CD4-positive, alpha-beta memory T cell (primary cell): ENCODE results near the gene MSH4. TPM values are rescaled to one million over a fixed set of nuclear protein-coding genes. Genes with fewer than 3 reads are reported as not detected.
"Not testable (repeated sequence)": the region's sequence is repeated elsewhere in the genome, so short reads cannot be mapped to it uniquely, and the experiment has no call there.

Experiments used
- CTCF ChIA-PET: fragments of 350-600 bp; sonication (Branson Sonifier 250); formaldehyde crosslinking; loops from one replicate; lab custom pipeline; 2021; ENCODE audit warnings: inconsistent platforms; ENCODE audit not compliant: partially characterized antibody; lab: Charles Lee
- POLR2A ChIA-PET: fragments of 350-600 bp; sonication (Branson Sonifier 250); formaldehyde crosslinking; loops from one replicate; lab custom pipeline; 2021; ENCODE audit not compliant: partially characterized antibody; lab: Charles Lee
- DNase-seq, 5 donors: peaks; one replicate each; pipeline versions ENCODE4 v3.0.0 to v3.0.0-alpha.2; 2020 to 2022; ENCODE audit warnings: mixed read lengths in 1 of 5
- H3K27ac ChIP-seq: one replicate; pipeline ENCODE4 v1.7.0; 2013; ENCODE audit warnings: low read depth, low read length
- H3K27me3 ChIP-seq: 2 replicates; pipeline ENCODE4 v1.7.0; 2013; ENCODE audit warnings: mild to moderate bottlenecking, low read length, moderate library complexity; ENCODE audit not compliant: insufficient read depth
- H3K36me3 ChIP-seq: 2 replicates; pipeline ENCODE4 v1.7.0; 2013; ENCODE audit warnings: mild to moderate bottlenecking, low read length, moderate library complexity; ENCODE audit not compliant: insufficient read depth
- H3K4me1 ChIP-seq: 2 replicates; pipeline ENCODE4 v1.7.0; 2013; ENCODE audit warnings: mild to moderate bottlenecking, low read length, moderate library complexity; ENCODE audit not compliant: insufficient read depth
- H3K4me3 ChIP-seq, 2 donors: one replicate each; pipeline ENCODE4 v1.7.0; 2013; ENCODE audit warnings: low read length in 2 of 2, mild to moderate bottlenecking in 1 of 2
- H3K9me3 ChIP-seq, 2 donors: one replicate each; pipeline ENCODE4 v1.7.0; 2013; ENCODE audit warnings: low read length in 2 of 2, control low read depth in 1 of 2; ENCODE audit not compliant: control insufficient read depth in 1 of 2
- H3K27ac Mint-ChIP-seq, 7 donors: one replicate each; pipeline ENCODE4 v1.8.0; 2020 to 2021; ENCODE audit warnings: mixed read lengths in 7 of 7, mild to moderate bottlenecking in 6 of 7, inconsistent platforms in 3 of 7, moderate library complexity in 3 of 7
- H3K27me3 Mint-ChIP-seq, 2 donors: one replicate each; pipeline ENCODE4 v1.8.0; 2020 to 2021; ENCODE audit warnings: mixed read lengths in 2 of 2
- H3K36me3 Mint-ChIP-seq, 2 donors: one replicate each; pipeline ENCODE4 v1.8.0; 2020 to 2021; ENCODE audit warnings: mixed read lengths in 2 of 2, inconsistent platforms in 1 of 2, mild to moderate bottlenecking in 1 of 2
- H3K4me1 Mint-ChIP-seq, 4 donors: one replicate each; pipeline ENCODE4 v1.8.0; 2020 to 2021; ENCODE audit warnings: mixed read lengths in 4 of 4, mild to moderate bottlenecking in 1 of 4
- H3K4me3 Mint-ChIP-seq, 8 donors: one replicate each; pipeline ENCODE4 v1.8.0; 2020 to 2021; ENCODE audit warnings: mixed read lengths in 8 of 8, mild to moderate bottlenecking in 7 of 8, moderate library complexity in 6 of 8, inconsistent platforms in 3 of 8
- H3K9me3 Mint-ChIP-seq, 8 donors: one replicate each; pipeline ENCODE4 v1.8.0; 2020 to 2021; ENCODE audit warnings: mixed read lengths in 8 of 8, mild to moderate bottlenecking in 5 of 8, inconsistent platforms in 3 of 8, moderate library complexity in 1 of 8
- intact Hi-C: fragments of 100-400 bp; cut with micrococcal nuclease; formaldehyde crosslinking; loops from one replicate; pipeline ENCODE4 v1.15.1; 2023
- polyA plus RNA-seq, 2 donors: library from polyadenylated mRNA; unstranded; fragments of 300-500 nt; fragmentation: Illumina TruSeq; gene quantifications; one replicate each; pipeline ENCODE4 v1.2.3, GENCODE V29; 2021
- total RNA-seq, 2 experiments: library from RNA; stranded (reverse); gene quantifications; one replicate each; pipeline ENCODE4 v1.2.3, GENCODE V29; 2021

The MSH4 gene
- total and polyA plus RNA-seq, 4 experiments from 2014 or later = 0.80 to 0.87 TPM; not detected in 2

DNA sequence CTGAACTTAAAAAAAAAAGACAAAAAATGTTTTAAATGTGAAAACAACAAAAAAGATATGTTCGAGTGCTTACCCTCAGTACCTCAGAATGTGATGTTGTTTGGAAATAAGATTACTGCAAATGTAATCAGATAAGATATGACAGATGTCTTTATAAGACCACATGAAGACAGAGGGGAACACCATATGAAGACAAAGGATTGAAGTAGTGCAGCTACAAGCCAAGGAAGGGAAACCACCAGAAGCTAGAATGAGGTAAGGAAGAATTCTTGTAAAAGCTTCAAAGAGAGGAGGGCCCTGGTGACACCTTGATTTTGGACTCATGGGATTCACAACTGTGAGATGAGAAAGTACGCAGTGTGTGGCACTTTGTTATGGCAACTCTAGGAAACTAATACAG is 120.2 kb downstream of the MSH4 start:
- H3K9me3 ChIP-seq = no peaks in the 10 kb centered on the region
- Mint-ChIP-seq H3K9me3 (peaks cover 0 to 5% (median 0%) of the 10 kb centered on the region in 8 donors), H3K27me3 (peaks cover 6 to 7% of the 10 kb centered on the region in 2 donors), H3K4me3 (no peak overlapping the region), H3K4me1 (no peaks in the 10 kb centered on the region), H3K27ac (no peak overlapping the region), H3K36me3 (no peaks in the 10 kb centered on the region)
- ChIA-PET CTCF (no interaction called here), POLR2A (no interaction called here)
- H3K36me3 ChIP-seq = no peaks in the 10 kb centered on the region
- H3K27ac ChIP-seq = no peak overlapping the region
- H3K27me3 ChIP-seq = no peaks in the 10 kb centered on the region
- no peak for DNase-seq
- H3K4me1 ChIP-seq = no peaks in the 10 kb centered on the region
- no peak overlapping the region for H3K4me3 ChIP-seq
- intact Hi-C loops = no loop called here

DNA sequence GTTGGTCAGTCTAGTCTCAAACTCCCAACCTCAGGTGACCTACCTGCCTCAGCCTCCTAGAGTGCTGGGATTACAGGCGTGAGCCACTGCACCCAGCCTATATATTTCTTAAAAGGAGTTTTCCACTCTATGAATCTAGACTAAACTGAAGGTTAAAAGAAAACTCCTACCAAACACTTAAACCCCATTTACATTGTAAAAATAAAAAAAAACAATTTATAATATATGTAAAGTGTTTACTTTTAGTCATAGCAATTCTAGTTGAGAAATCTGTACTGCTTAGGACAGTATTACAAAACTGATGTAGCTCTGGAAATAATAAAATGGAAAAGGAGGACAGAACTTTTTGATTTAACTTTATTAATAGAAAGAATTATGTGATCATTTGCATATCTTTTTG is 126.0 kb downstream of the MSH4 start:
- no peak overlapping the region for H3K27ac Mint-ChIP-seq
- H3K36me3 ChIP-seq = no peaks in the 10 kb centered on the region
- no peak overlapping the region for H3K4me3 Mint-ChIP-seq
- intact Hi-C loops = no loop called here
- CTCF ChIA-PET = no interaction called here
- no peaks in the 10 kb centered on the region for H3K9me3 ChIP-seq
- no peaks in the 10 kb centered on the region for H3K4me1 Mint-ChIP-seq
- no peaks in the 10 kb centered on the region for H3K4me1 ChIP-seq
- DNase-seq = no peak
- H3K27me3 ChIP-seq = no peaks in the 10 kb centered on the region
- no peaks in the 10 kb centered on the region for H3K9me3 Mint-ChIP-seq
- H3K27me3 Mint-ChIP-seq = no peaks in the 10 kb centered on the region
- H3K4me3 ChIP-seq = no peak overlapping the region
- no peak overlapping the region for H3K27ac ChIP-seq
- POLR2A ChIA-PET = no interaction called here
- no peaks in the 10 kb centered on the region for H3K36me3 Mint-ChIP-seq

DNA sequence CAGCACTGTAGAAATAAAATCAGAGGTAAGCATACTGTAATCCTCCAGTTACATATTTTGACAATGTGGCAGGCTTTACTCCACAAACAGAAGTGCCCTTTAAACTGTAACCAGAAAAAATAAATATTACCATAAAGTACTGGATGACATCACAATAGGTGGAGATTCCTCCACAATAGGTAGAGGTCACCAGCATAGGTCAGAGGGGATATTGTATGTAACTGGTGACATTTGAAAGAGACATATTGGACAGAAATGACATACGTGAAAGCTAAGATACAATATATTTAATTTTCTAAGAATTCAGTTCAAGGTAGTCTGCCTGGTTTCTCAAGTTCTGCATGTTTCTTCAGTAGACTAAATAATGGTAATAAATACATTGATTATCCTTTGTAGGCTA is 135.6 kb downstream of the MSH4 start, which contains the start of gene ASB17:
Gene ASB17, minus strand, starts transcription at position 101 of the 400 bp plus-strand sequence. CDS start 113 bp downstream, outside the sequence.
- no peaks in the 10 kb centered on the region for H3K4me1 ChIP-seq
- Mint-ChIP-seq H3K36me3 (no peaks in the 10 kb centered on the region), H3K27ac (no peak within 1 kb of the TSS), H3K9me3 (peaks cover 0 to 5% (median 0%) of the 10 kb centered on the region in 8 donors), H3K27me3 (peaks cover 1 to 2% of the 10 kb centered on the region in 2 donors), H3K4me1 (no peaks in the 10 kb centered on the region), H3K4me3 (no peak within 1 kb of the TSS)
- no peak for DNase-seq
- no peaks in the 10 kb centered on the region for H3K27me3 ChIP-seq
- H3K27ac ChIP-seq = no peak within 1 kb of the TSS
- no peak within 1 kb of the TSS for H3K4me3 ChIP-seq
- H3K36me3 ChIP-seq = no peaks in the 10 kb centered on the region
- POLR2A ChIA-PET = no interaction called here
- intact Hi-C loops = no loop called here
- H3K9me3 ChIP-seq = no peaks in the 10 kb centered on the region
- CTCF ChIA-PET = no interaction called here

DNA sequence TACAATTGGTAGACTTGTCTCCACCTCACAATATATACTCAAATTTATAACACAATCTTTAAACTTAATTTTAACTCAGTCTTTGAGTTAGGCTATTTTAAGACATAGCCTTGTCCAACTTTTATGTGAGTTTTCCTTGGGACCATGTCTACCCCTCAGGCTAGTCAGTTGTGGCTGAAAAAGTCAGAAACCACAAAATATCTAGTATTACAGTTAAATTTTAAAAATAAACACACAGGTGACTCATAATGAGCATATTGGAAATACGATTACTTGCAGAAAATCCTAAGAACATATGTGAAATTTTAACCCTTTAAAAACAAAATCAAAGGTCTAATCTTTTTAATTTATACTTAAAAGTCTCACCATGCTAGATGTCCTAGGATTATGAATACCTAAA is 140.4 kb downstream of the MSH4 start:
- Mint-ChIP-seq H3K27ac (no peak overlapping the region), H3K27me3 (peaks cover 1 to 3% of the 10 kb centered on the region in 2 donors), H3K4me1 (no peaks in the 10 kb centered on the region), H3K36me3 (no peaks in the 10 kb centered on the region), H3K9me3 (peaks cover 0 to 12% (median 3%) of the 10 kb centered on the region in 8 donors), H3K4me3 (no peak overlapping the region)
- Histone ChIP-seq H3K27me3 (no peaks in the 10 kb centered on the region), H3K27ac (no peak overlapping the region), H3K4me1 (no peaks in the 10 kb centered on the region), H3K36me3 (no peaks in the 10 kb centered on the region), H3K4me3 (no peak overlapping the region), H3K9me3 (no peaks in the 10 kb centered on the region)
- intact Hi-C loops = no loop called here
- no peak for DNase-seq
- CTCF ChIA-PET = no interaction called here
- POLR2A ChIA-PET = no interaction called here

DNA sequence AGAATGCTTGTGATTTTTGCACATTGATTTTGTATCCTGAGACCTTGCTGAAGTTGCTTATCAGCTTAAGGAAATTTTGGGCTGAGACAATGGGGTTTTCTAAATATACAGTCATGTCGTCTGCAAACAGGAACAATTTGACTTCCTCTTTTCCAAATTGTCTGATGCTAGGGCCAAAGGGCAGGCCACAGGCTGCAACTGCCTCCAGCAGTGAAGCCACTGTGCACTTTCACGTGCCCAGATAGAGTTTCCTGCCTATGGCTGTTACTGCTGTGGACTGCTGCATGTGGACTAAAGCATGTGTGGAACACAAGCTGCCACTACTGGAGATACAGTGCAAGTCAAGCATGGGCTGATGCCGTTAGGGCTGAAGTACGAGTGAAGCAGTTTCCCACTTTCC is 146.4 kb downstream of the MSH4 start:
- H3K27me3 ChIP-seq, H3K9me3 ChIP-seq, H3K4me1 Mint-ChIP-seq, H3K27me3 Mint-ChIP-seq, POLR2A ChIA-PET, H3K27ac Mint-ChIP-seq, H3K4me3 ChIP-seq, H3K36me3 ChIP-seq, intact Hi-C loops, H3K27ac ChIP-seq, H3K4me3 Mint-ChIP-seq, H3K36me3 Mint-ChIP-seq, CTCF ChIA-PET, DNase-seq, H3K4me1 ChIP-seq: not testable (repeated sequence)
- H3K9me3 Mint-ChIP-seq = peaks cover 3 to 34% (median 16%) of the 10 kb centered on the region in 8 donors

DNA sequence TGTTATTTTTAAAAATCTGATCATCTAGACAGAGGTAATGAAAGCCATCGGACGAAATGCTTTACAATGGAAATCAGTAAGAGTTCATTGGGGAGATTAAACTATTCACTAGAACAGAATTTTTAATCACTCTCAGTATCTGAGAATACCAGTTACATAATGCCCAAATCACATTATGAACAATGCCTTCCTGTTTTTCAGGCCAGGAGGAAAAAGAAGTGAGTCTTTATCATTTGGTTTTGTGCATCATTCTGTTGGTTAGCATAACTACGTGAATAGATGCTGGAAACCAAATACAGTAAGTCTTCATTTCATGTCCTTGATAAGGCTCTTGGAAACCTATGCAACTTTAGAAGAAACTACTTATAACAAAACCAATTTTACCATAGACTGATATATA is 153.5 kb downstream of the MSH4 start:
- Mint-ChIP-seq H3K4me1 (no peaks in the 10 kb centered on the region), H3K9me3 (peaks cover 0 to 16% (median 5%) of the 10 kb centered on the region in 8 donors), H3K27ac (no peak overlapping the region), H3K4me3 (no peak overlapping the region), H3K27me3 (no peaks in the 10 kb centered on the region), H3K36me3 (no peaks in the 10 kb centered on the region)
- H3K4me3 ChIP-seq = no peak overlapping the region
- no peaks in the 10 kb centered on the region for H3K27me3 ChIP-seq
- no peak overlapping the region for H3K27ac ChIP-seq
- H3K4me1 ChIP-seq = no peaks in the 10 kb centered on the region
- no peaks in the 10 kb centered on the region for H3K36me3 ChIP-seq
- ChIA-PET POLR2A (no interaction called here), CTCF (no interaction called here)
- no peak for DNase-seq
- no peaks in the 10 kb centered on the region for H3K9me3 ChIP-seq
- intact Hi-C loops = no loop called here

DNA sequence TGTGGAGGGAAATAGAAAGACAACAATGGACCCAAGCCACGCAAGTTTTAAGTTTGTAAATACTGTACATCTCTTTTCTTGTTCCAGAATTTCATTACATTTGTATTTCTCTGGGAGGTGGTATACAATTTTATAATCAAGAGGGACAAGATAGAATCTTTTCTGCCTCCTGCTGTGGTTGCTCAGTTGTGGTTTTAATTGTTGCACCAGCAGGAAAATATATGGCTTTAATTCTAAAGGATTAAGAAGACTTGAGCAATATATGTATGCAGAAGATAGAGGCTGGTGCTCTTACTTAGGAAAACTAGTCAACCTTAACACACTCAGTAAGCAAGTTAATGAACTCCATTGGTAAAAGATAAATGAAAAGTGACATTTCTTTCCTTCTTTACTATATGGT is 155.3 kb downstream of the MSH4 start:
- Histone ChIP-seq H3K4me1 (no peaks in the 10 kb centered on the region), H3K4me3 (no peak overlapping the region), H3K27ac (no peak overlapping the region), H3K27me3 (no peaks in the 10 kb centered on the region), H3K36me3 (no peaks in the 10 kb centered on the region), H3K9me3 (no peaks in the 10 kb centered on the region)
- Mint-ChIP-seq H3K9me3 (peaks cover 0 to under 1% (median 0%) of the 10 kb centered on the region in 8 donors), H3K27ac (no peak overlapping the region), H3K4me1 (no peaks in the 10 kb centered on the region), H3K4me3 (no peak overlapping the region), H3K27me3 (no peaks in the 10 kb centered on the region), H3K36me3 (no peaks in the 10 kb centered on the region)
- ChIA-PET CTCF (no interaction called here), POLR2A (no interaction called here)
- no peak for DNase-seq
- intact Hi-C loops = no loop called here

DNA sequence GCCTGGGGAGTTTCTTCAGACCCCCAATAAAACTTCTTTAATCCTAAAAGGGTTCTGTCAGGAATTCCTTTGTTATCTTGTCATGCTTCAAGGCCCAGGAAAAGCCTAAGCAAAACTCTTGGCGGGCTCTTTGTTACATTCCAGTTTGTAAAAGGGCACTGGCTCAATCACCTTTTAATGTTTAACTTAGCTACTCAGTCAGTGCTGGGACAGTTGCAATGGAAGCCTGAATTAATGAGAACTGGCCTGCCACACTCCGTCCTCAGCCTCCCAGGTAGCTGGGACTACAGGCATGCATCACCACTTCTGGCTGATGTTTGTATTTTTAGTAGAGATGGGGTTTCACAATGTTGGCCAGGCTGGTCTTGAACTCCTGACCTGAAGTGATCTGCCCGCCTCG is 156.8 kb downstream of the MSH4 start:
- no peaks in the 10 kb centered on the region for H3K4me1 ChIP-seq
- no peak for DNase-seq
- Mint-ChIP-seq H3K36me3 (no peaks in the 10 kb centered on the region), H3K27me3 (peaks cover 0 to 2% of the 10 kb centered on the region in 2 donors), H3K27ac (no peak overlapping the region), H3K9me3 (no peaks in the 10 kb centered on the region), H3K4me1 (no peaks in the 10 kb centered on the region), H3K4me3 (no peak overlapping the region)
- H3K27ac ChIP-seq = no peak overlapping the region
- H3K4me3 ChIP-seq = no peak overlapping the region
- CTCF ChIA-PET = no interaction called here
- intact Hi-C loops = no loop called here
- no peaks in the 10 kb centered on the region for H3K36me3 ChIP-seq
- H3K27me3 ChIP-seq = no peaks in the 10 kb centered on the region
- no peaks in the 10 kb centered on the region for H3K9me3 ChIP-seq
- POLR2A ChIA-PET = no interaction called here
